Right atrium auricular region (tissue), 2 donors: ENCODE data around the gene TCF7L2. TPM values are rescaled to one million over a fixed set of nuclear protein-coding genes. Genes with fewer than 3 reads are reported as not detected.
A peak's percentile ranks its signal among the peaks of the same experiment; 100 is the strongest.

ENCODE experiments used
- DNase-seq: peaks from one replicate; pipeline ENCODE4 v3.0.0-alpha.2; 2019; ENCODE audit warnings: low spot score
- H3K27ac ChIP-seq, 2 donors: fragments of 200-600 bp; sonication (generic); 1 replicate in 1 of 2; 2 replicates in 1 of 2; pipeline ENCODE4 v1.5.1; 2016 to 2019
- H3K27me3 ChIP-seq, 2 donors: fragments of 200-600 bp; sonication (generic); one replicate each; pipeline versions ENCODE4 v1.5.1 to v1.6.0; 2017 to 2019
- H3K36me3 ChIP-seq: fragments of 200-600 bp; sonication (generic); one replicate; pipeline ENCODE4 v1.5.1; 2016
- H3K4me1 ChIP-seq, 2 donors: fragments of 200-600 bp; sonication (generic); one replicate each; pipeline versions ENCODE4 v1.5.1 to v1.6.0; 2017 to 2019
- H3K4me3 ChIP-seq, 2 donors: fragments of 200-600 bp; sonication (generic); 1 replicate in 1 of 2; 2 replicates in 1 of 2; pipeline ENCODE4 v1.5.1; 2017 to 2019; ENCODE audit warnings: mild to moderate bottlenecking in 1 of 2, moderate library complexity in 1 of 2
- H3K9me3 ChIP-seq, 2 donors: fragments of 200-600 bp; sonication (generic); one replicate each; pipeline ENCODE4 v1.5.1; 2019
- CTCF ChIP-seq, 2 donors: fragments of 200-600 bp; sonication (generic); IDR thresholded peaks; one replicate each; pipeline ENCODE4 v1.5.1; 2019; ENCODE audit warnings: antibody characterized with exemption in 2 of 2
- total RNA-seq, 2 donors: library from RNA; depleted of rRNA; stranded (reverse); fragments of >200 nt; gene quantifications; one replicate each; pipeline ENCODE4 v1.1.0, GENCODE V29; 2016

Gene TCF7L2
- total RNA-seq, 2 donors from 2014 or later: 8.5 to 11.3 TPM

DNA sequence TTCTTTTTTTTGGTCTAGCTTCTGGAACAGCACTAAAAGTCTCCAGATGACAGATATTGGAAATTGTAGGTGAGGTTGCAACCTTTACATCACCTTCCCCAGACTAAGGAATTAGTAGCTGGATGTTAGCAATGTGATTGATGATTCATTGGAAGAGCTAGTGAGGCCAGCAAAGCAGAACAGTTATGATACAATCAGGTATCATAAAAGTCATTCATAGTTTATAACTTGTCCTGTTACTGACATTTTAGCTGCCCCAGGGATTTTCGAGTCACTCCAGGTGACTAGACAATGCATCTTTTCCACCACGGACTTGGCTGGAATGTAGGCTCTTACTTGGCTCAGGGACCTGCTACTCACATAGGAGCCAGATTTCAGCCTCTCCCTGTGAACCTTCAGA lies 15.9 kb upstream of the TCF7L2 start:
- H3K27me3 ChIP-seq: no peaks in the 10 kb centered on the region
- no peak overlapping the region for H3K27ac ChIP-seq
- H3K9me3 ChIP-seq: peaks cover 0 to 23% of the 10 kb centered on the region in 2 donors
- H3K4me3 ChIP-seq: no peak overlapping the region
- no peak for DNase-seq
- TF ChIP-seq CTCF (IDR thresholded peaks at IDR 0.05): no peak
- no peaks in the 10 kb centered on the region for H3K36me3 ChIP-seq
- H3K4me1 ChIP-seq: no peaks in the 10 kb centered on the region

GRCh38 chr10:112938808-112939482 lies 11.1 kb upstream of the TCF7L2 start:
- H3K27ac ChIP-seq: no peak overlapping the region
- no peaks in the 10 kb centered on the region for H3K9me3 ChIP-seq
- TF ChIP-seq CTCF (IDR thresholded peaks at IDR 0.05): no peak

DNA sequence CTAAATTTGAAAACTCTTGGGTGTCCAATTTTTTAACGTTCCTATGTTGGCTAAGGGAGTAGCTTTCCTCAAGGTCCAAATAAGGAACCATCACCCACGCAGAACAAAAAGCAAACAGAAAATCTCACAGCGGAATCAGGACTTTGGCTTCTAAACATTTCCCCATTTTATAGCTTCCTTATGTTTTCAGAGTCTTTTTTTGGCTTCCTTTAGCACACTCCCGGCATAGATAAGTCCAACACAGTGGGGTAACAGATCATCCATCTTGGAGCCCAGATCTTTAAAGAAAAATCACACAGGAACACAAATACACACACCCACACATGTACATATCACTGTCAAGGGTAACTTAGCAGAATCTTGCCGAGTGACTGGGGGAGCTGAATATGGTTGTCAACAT lies 4.2 kb upstream of the TCF7L2 start:
- Histone ChIP-seq H3K36me3 (no peaks in the 10 kb centered on the region), H3K4me3 (no peak overlapping the region), H3K27ac (no peak overlapping the region), H3K9me3 (no peaks in the 10 kb centered on the region), H3K27me3 (no peaks in the 10 kb centered on the region), H3K4me1 (peaks cover 0 to 11% of the 10 kb centered on the region in 2 donors)
- TF ChIP-seq CTCF (IDR thresholded peaks at IDR 0.05): no peak
- DNase-seq: no peak

More at GRCh38 chr10:112938808-112939482, 11.1 kb upstream of the TCF7L2 start:
- H3K4me1 ChIP-seq: no peaks in the 10 kb centered on the region
- H3K36me3 ChIP-seq: no peaks in the 10 kb centered on the region
- DNase-seq: no peak
- H3K27me3 ChIP-seq: no peaks in the 10 kb centered on the region
- H3K4me3 ChIP-seq: no peak overlapping the region

GRCh38 chr10:112946649-112947048 lies 3.4 kb upstream of the TCF7L2 start:
- TF ChIP-seq CTCF (IDR thresholded peaks at IDR 0.05): no peak
- Histone ChIP-seq H3K36me3 (no peaks in the 10 kb centered on the region), H3K27me3 (no peaks in the 10 kb centered on the region), H3K4me3 (no peak overlapping the region), H3K9me3 (no peaks in the 10 kb centered on the region), H3K4me1 (peaks cover 0 to 11% of the 10 kb centered on the region in 2 donors), H3K27ac (no peak overlapping the region)
- DNase-seq: no peak

- Histone ChIP-seq H3K36me3 (no peaks in the 10 kb centered on the region), H3K9me3 (no peaks in the 10 kb centered on the region), H3K4me3 (no peak overlapping the region), H3K27me3 (no peaks in the 10 kb centered on the region), H3K4me1 (peaks cover 0 to 13% of the 10 kb centered on the region in 2 donors), H3K27ac (peak overlapping the region in 1 of 2 donors; percentile 93)
- no peak for DNase-seq
- TF ChIP-seq CTCF (IDR thresholded peaks at IDR 0.05): no peak
These were observed 1.9 kb upstream of the TCF7L2 start for GRCh38 chr10:112948196-112948595.
